GM21717 (cell line): ENCODE results near the gene CREBBP.
A peak's percentile ranks its signal among the peaks of the same experiment; 100 is the strongest.

Experiments used
- ATAC-seq: cut with Tn5 transposase; IDR thresholded peaks from one replicate; pipeline ENCODE4 v1.9.1; 2021; ENCODE audit warnings: mild to moderate bottlenecking, moderate library complexity; ENCODE audit not compliant: unreplicated experiment

The CREBBP gene

DNA sequence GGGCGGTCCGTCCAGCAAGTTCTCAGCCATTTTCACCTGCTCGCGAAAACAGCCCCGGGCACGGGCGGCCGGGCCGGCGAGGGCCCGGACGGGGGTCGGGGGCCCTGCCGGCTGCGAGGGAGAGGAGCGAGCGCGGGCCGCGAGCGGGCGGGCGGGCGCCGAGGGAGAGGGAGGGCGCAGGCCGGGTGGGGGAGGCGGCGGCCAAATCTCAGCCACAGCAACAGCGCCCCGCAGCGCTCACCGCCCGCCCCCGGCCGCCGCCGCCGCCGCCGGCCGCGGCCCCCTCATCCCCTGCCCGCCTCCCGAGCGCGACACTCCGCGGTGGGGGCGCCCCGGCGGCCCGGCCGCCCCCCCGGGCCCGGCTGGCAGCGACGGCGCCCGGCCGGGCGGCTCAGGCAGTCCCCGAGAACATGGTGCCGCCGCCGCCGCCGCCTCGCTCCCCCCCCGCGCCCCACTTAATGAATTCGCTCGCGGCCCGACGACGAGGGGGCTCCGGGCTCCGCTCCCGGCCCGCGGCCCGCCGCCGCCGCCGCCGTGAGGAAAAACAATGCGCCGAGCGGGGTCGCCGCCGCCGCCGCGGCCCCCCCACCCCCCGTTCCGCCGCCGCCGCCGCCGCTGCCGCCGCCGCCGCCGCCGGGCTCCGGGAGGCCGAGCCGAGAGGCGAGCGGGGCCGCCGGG, 487 bp downstream of the CREBBP start:
- ATAC-seq, result peak; percentile 46

DNA sequence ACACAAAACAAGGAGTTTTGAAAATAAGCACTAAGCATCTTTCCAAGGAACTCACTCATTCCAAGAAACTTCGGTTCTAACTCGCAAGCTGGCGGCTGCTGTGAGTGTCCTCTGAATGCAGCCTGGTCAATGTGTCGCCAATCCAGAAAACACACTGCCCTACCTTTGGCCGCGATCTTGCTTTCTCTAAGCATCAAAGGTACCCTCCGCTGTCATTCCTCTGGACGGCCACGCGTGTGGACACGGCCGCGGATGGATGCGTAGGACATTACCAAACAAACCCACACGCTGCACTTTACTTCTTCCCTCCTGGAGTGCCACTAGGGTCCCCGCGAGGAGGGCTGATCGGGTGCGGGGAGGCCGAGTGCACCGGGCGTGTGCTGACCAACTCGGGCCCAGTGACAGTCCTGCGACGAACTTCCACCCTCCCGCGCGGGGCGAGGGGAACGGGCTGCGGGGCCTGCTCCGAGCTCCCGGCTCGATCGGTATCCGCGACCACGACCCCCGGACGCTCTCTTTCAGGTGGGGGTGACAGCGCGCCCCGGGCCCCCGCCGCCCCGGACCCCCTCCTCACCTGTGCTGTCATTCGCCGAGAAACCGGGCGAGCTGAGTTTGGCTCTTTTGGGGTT, 1.1 kb downstream of the CREBBP start:
- no peak for ATAC-seq

- ATAC-seq, result no peak
Measured at GRCh38 chr16:3878610-3879009, 1.9 kb downstream of the CREBBP start.

- no peak for ATAC-seq
Measured at GRCh38 chr16:3876695-3877094, 3.8 kb downstream of the CREBBP start.

DNA sequence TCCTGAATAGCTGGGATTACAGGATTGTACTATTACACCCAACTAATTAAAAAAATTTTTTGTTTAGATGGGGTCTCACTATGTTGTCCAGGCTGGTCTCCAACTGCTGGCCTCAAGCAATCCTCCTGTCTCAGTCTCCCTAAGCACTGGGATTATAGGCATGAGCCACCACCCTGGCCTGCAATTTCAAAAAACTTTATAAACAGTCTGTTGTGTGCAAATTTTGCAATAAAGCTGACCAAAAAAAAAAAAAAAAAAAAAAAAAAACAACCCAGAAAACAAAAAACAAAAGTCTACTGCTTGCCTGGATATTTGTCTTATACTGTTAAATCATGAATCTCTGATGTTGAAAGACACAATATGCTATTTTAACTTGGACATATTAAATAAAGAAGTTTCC, 4.4 kb downstream of the CREBBP start:
- no peak for ATAC-seq

DNA sequence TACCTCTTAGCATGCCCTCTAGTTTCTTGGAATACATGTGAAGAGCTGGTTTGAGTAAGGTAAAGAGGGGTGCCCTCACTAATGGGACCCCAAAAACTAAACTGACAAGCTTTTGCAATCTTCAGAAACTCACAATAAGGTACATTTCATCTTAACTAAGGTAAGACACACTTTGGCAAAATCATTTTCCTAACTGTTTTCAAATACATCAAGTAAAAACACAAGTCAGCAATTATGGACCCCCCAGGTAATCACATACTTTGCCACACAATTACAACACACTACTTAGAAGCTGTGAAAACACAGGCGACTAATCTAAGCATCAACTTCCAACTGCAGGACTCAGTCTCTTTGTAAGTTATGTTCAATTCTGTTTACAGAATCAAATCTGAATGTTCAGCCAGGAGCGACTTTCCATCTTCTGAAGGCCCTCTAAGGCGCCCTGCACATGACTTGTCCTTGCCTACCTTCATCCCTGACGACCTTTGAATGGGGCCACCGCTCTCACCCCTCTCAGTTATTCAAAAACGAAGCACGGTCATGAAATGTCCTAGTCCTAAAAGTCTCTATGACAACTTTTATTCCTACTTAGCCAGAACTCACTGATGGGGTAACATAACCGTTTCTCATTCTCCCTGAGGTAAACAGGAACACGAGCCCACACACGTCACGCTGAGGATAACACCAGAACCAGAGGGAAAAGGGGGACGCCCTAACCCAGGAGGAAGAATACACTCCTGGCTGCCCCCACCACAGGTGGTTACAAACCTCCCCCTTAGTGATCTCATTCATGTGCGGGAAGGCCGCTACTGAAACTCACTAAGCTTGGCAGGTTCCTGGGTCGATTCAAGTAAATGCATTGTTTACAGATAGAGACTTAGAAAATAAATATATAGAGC, 5.5 kb downstream of the CREBBP start:
- no peak for ATAC-seq

DNA sequence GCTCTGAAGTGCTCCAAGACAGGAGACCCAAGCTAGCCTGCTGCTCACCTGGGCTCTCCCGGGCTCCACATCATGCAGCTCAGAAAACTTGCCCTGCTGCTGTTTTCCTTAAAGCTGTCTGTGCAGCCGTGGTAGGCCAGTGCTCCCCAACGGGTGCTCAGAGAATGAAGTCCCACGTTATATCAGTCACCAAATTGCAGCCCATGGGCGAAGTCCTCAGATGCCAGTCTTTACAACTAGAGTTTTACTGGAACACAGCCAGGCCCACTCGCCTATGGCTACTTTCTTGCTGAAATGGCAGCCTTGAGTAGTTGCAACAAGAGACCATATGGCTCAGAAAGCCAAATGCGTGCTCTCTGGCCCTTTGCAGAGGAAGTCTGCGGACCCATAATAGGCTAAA, 6.3 kb downstream of the CREBBP start:
- ATAC-seq, result no peak

DNA sequence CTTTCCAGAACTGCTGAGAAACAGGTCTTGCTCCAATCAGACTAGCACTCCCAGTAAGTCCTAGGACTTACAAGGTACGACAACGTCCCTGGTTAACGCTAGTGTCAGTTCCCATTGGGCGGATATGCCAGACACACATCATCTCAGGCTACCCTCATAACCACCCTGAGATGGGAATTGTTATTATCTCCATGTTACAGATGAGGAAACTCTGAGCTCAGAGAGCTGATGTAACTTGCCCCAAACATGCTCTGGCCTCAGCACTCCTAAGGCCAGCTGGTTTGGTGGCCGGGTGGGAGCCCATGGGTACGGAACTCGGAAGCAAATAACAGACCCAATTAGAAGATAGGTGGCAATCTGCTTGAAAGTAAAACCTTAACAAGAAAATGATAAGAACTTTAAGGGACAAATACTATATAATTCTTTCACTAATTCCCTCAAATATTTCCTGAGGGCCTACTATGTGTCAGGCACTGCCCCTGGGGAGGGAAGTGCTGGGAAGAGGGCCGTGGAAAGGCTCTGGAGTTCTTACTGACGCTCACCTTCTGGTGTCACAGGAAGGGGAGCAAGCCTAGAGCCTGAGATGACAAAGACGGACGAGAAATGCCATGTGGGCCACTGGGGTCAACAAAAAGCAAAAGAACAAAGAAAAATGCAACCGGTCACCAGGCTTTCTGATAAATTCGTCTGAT, 6.9 kb downstream of the CREBBP start:
- no peak for ATAC-seq

DNA sequence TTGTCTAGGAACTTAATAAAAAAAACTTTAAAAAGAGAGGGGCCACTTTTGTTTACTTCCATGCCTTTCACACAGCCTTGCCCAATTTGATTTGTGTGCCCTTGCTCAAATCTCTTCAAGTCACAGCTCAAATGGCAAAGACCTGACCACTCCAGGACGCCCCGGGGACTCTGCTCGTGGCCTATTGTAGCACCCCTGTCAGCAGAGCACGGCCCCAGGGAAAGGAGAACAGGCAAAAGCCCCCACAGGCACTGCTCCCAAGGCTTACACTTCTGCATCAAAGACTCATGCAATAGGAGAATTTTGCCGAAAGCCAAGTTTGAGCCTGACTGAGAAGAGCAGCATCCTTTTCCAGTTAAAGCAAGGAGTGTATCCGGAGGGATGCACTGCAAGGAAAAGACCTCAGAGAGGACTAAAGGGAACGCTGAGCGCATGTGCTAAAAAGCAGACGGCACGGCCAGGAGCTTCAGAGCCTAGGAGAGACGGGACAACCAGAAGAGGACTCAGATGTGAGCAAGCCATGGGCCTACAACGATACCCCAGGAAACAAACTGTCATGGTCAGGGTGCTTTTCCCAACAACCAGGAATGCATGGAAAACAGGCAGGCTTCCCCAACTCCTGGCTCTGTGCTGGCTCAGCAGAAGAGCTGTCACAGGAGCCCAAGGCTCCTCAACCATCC, 8.2 kb downstream of the CREBBP start:
- ATAC-seq, result no peak

DNA sequence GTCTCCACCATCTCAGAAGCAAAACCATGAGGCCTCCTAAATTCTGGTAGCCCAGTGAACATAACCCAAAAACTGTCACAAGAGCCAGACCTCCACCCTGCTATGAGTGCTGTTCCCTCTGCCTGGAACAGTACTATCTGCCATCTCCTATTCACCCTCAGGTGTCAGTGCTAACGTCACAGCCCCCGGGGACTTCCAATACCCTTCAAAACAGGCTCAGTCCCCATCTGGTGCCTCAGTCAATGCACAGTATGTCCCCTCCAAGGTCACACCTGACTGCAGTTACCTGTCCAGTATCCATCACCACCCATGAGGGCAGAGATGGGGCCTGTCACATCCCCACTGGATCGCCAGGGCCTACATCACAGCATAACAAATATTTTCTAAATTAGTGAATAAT, 11.5 kb downstream of the CREBBP start:
- no peak for ATAC-seq

- ATAC-seq, result no peak
Measured at GRCh38 chr16:3868556-3868955, 12.0 kb downstream of the CREBBP start.

- ATAC-seq, result no peak
Measured at GRCh38 chr16:3866703-3867431, 13.6 kb downstream of the CREBBP start.

DNA sequence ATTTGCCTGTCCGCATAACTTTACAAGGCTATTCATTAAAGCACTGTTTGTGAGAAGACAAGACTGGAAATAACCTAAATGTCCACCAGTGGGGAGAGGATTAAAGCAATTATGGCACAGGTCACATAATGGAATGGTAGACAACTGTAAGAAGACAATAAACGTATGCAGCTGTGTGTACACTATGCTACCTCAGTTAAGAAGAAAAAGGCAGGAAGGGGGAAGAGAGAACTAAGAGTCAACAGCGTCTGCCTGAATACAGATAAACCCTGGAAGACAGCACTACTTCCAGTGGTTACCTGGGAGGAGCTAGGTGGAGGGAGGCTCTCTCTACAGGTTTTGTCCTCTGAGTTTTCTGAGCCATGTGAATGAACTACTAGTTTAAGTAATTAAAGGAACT, 15.3 kb downstream of the CREBBP start:
- ATAC-seq, result no peak

DNA sequence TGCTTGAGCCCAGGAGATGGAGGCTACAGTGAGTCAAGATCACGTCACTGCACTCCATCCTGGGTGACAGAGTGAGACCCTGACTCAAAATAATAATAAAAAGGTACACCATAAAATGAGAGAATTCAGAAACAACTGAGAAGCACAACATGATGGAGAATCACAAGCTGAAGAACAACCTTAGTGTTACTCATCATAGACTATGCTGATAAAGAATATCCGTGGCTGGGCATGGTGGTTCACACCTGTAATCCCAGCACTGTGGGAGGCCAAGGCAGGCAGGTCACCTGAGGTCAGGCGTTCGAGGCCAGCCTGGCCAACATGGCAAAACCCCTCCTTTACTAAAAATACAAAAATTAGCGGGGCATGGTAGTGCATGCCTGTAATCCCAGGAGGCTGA, 16.0 kb downstream of the CREBBP start:
- no peak for ATAC-seq

- ATAC-seq, result no peak
Measured at GRCh38 chr16:3863587-3863986, 16.9 kb downstream of the CREBBP start.

- ATAC-seq, result no peak
Measured at GRCh38 chr16:3861808-3862451, 18.6 kb downstream of the CREBBP start.

- ATAC-seq, result no peak
Measured at GRCh38 chr16:3859889-3860288, 20.6 kb downstream of the CREBBP start.

DNA sequence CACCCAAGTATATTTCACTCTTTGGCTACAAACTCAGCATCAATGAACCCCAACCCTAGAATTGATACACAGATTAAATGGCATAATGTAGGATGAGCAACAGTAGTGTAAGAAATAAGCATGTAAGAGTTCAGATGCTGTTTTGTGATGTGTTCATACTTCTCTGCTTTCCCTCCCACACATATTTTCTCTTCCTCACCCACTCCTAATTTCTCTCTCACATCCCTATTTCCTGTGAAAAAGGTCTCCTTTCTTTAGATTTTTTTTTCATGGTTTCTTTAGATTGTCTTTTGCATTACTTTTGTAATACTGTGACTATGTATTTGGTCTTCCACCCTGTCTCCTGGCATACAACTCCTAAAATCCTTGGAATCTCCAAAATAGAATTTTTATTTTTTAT, 21.7 kb downstream of the CREBBP start:
- no peak for ATAC-seq

GRCh38 chr16:3857189-3858043, 23.1 kb downstream of the CREBBP start:
- no peak for ATAC-seq
